Measurements from ENCODE around the gene FBN2. TPM values are rescaled to one million over a fixed set of nuclear protein-coding genes. Genes with fewer than 3 reads are reported as not detected.
A peak's percentile ranks its signal among the peaks of the same experiment; 100 is the strongest.

Gene FBN2
- total RNA-seq, 1 experiment from 2014 or later: 193 TPM

DNA sequence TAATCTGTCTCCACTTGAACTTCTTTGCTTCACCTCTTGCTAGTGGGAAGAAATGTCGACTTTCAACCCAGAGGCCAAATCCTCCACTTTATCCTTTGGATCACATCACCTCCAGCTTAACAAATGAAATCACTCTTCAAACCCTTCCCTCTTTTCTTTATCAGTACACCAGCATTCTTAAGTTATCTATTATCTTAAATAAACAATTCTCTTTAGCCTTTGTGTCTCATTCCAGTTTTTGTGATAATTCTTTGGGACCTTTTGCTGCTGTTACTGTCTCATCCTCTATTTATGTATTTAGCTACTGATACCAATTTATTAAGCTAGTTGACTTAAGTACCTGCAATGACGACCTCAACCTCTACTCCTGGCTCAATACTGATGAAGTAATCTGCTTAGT lies 28.1 kb upstream of the FBN2 start:
- no TSS peak for BruUV-seq (replicated peaks)
- Mint-ChIP-seq H3K9me3 (ENCODE audit: unreplicated experiment) (peaks cover 7% of the 10 kb centered on the region), H3K27ac (ENCODE audit: low read depth, unreplicated experiment) (no peak overlapping the region), H3K4me3 (ENCODE audit: unreplicated experiment) (no peak overlapping the region), H3K36me3 (ENCODE audit: insufficient read depth, unreplicated experiment) (no peaks in the 10 kb centered on the region), H3K4me1 (ENCODE audit: insufficient read depth, unreplicated experiment) (peaks cover 5% of the 10 kb centered on the region), H3K27me3 (ENCODE audit: insufficient read depth, unreplicated experiment) (no peaks in the 10 kb centered on the region)
- no peak for DNase-seq (ENCODE audit: unreplicated experiment)
- CTCF ChIA-PET: interaction anchor here (0.6 to 0.7 kb wide), 2 partner anchors 50 to 115 kb away, joined by 3 to 6 read pairs; no protein-coding TSS in a partner anchor
- POLR2A ChIA-PET: no interaction called here
- intact Hi-C loops (cut with micrococcal nuclease): no loop called here
- TF ChIP-seq, protein P1, sequence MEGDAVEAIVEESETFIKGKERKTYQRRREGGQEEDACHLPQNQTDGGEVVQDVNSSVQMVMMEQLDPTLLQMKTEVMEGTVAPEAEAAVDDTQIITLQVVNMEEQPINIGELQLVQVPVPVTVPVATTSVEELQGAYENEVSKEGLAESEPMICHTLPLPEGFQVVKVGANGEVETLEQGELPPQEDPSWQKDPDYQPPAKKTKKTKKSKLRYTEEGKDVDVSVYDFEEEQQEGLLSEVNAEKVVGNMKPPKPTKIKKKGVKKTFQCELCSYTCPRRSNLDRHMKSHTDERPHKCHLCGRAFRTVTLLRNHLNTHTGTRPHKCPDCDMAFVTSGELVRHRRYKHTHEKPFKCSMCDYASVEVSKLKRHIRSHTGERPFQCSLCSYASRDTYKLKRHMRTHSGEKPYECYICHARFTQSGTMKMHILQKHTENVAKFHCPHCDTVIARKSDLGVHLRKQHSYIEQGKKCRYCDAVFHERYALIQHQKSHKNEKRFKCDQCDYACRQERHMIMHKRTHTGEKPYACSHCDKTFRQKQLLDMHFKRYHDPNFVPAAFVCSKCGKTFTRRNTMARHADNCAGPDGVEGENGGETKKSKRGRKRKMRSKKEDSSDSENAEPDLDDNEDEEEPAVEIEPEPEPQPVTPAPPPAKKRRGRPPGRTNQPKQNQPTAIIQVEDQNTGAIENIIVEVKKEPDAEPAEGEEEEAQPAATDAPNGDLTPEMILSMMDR (IDR thresholded peaks at IDR 0.05; ENCODE audit: unreplicated experiment): no peak

DNA sequence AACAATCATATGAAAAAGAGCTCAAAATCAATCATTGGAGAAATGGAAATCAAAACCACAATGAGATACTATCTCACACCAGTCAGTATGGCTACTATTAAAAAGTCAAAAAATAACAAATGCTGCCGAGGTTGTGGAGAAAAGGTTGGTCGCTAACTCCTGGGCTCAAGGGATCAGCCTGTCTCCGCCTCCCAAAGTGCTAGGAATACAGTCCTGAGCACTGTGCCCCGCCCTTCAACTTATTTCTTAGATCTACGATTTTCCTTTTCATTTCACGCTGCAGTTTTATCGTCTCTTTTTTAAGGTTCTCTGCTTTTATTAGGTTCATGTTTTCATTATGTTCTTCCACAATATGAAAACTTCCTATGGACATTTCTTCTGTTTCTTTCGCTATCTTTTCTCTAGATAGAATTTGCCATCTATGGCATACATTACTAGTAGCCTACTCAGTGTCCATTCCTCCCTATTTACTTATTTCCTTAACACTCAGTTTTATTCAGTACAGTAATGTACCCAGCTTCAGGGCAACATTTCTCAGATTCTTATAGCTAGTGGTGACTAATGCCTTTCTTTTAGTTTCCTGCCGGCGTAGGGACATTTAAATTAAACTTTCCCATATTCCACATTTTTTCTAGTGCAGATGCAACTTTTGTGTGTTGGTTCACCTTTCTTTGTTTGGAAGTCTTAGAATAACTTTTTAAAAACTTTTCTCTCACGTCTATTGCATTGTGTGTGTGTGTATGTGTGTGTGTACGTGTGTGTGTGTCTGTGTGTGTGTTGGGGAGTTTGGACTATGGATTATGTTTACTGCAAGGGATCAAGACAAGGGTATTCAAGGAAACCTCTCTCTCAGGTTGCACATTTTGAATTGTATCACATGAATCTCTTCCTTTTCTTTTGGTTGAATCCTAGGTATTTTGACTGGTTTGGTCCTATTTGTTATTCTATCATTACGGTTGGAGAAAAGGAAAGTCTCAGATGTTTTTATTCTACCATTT lies 21.6 kb upstream of the FBN2 start:
- H3K27ac Mint-ChIP-seq (ENCODE audit: low read depth, unreplicated experiment): peak overlapping the region; percentile 7
- no TSS peak for BruUV-seq (replicated peaks)
- no peaks in the 10 kb centered on the region for H3K9me3 Mint-ChIP-seq (ENCODE audit: unreplicated experiment)
- CTCF ChIA-PET: interaction anchor here (0.7 kb wide), 1 partner anchor 115 kb away, joined by 4 read pairs; no protein-coding TSS in a partner anchor
- TF ChIP-seq, protein P1 (IDR thresholded peaks at IDR 0.05; ENCODE audit: unreplicated experiment): no peak
- DNase-seq (ENCODE audit: unreplicated experiment): peak; percentile 40
- no peaks in the 10 kb centered on the region for H3K36me3 Mint-ChIP-seq (ENCODE audit: insufficient read depth, unreplicated experiment)
- POLR2A ChIA-PET: interaction anchor here (0.6 to 1.0 kb wide), 2 partner anchors 52 to 55 kb away, joined by 3 read pairs; no protein-coding TSS in a partner anchor
- intact Hi-C loops (cut with micrococcal nuclease): no loop called here
- no peak overlapping the region for H3K4me3 Mint-ChIP-seq (ENCODE audit: unreplicated experiment)
- peaks cover 12% of the 10 kb centered on the region for H3K4me1 Mint-ChIP-seq (ENCODE audit: insufficient read depth, unreplicated experiment)
- H3K27me3 Mint-ChIP-seq (ENCODE audit: insufficient read depth, unreplicated experiment): no peaks in the 10 kb centered on the region

DNA sequence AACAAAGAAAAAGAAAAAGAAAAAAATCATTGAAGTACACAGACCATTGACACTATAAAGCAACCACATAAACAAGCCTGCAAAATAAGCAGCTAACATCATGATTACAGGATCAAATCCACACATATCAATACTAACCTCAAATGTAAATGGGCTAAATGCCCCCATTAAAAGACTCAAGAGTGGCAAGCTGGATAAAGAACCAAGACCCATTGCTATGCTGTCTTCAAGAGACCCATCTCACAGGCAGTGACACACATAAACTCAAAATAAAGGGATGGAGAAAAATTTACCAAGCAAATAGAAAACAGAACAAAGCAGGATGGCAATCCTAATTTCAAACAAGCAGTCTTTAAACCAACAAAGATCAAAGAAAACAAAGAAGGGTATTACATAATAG lies 15.7 kb upstream of the FBN2 start:
- H3K27ac Mint-ChIP-seq (ENCODE audit: low read depth, unreplicated experiment): no peak overlapping the region
- no peak overlapping the region for H3K4me3 Mint-ChIP-seq (ENCODE audit: unreplicated experiment)

DNA sequence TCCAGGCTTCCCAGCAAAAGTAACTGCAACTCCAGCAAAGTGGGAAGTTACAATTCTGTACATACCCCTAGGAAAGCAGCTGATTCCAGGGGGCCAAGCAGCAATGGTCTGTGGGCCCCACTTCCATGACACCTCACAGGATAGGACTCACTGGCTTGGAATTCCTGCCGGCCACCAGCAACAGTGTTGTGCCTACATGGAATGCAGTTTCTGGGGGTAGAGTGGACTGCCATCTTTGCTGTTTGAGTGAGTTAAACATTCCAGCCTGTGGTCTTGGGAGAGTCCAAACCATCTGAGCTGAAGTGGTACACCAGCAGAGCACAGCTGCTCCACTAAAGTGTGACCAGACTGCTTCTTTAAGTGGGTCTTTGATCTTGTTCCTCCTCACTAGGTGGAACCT lies 13.4 kb upstream of the FBN2 start:
- H3K9me3 Mint-ChIP-seq (ENCODE audit: unreplicated experiment): peaks cover 11% of the 10 kb centered on the region
- ChIA-PET POLR2A (interaction anchor here (1.1 to 1.5 kb wide), 2 partner anchors 13 to 14 kb away, joined by 3 read pairs; no protein-coding TSS in a partner anchor), CTCF (no interaction called here)
- no peak for DNase-seq (ENCODE audit: unreplicated experiment)
- H3K4me1 Mint-ChIP-seq (ENCODE audit: insufficient read depth, unreplicated experiment): no peaks in the 10 kb centered on the region
- H3K36me3 Mint-ChIP-seq (ENCODE audit: insufficient read depth, unreplicated experiment): no peaks in the 10 kb centered on the region
- BruUV-seq (replicated peaks): no TSS peak
- no peak overlapping the region for H3K27ac Mint-ChIP-seq (ENCODE audit: low read depth, unreplicated experiment)
- TF ChIP-seq, protein P1 (IDR thresholded peaks at IDR 0.05; ENCODE audit: unreplicated experiment): no peak
- H3K27me3 Mint-ChIP-seq (ENCODE audit: insufficient read depth, unreplicated experiment): no peaks in the 10 kb centered on the region
- H3K4me3 Mint-ChIP-seq (ENCODE audit: unreplicated experiment): no peak overlapping the region
- intact Hi-C loops (cut with micrococcal nuclease): no loop called here

More for the DNA sequence above, 15.7 kb upstream of the FBN2 start:
- Mint-ChIP-seq H3K27me3 (ENCODE audit: insufficient read depth, unreplicated experiment) (no peaks in the 10 kb centered on the region), H3K9me3 (ENCODE audit: unreplicated experiment) (peaks cover 11% of the 10 kb centered on the region), H3K4me1 (ENCODE audit: insufficient read depth, unreplicated experiment) (no peaks in the 10 kb centered on the region), H3K36me3 (ENCODE audit: insufficient read depth, unreplicated experiment) (no peaks in the 10 kb centered on the region)
- ChIA-PET POLR2A (interaction anchor here (0.8 kb wide), 1 partner anchor 991 kb away, joined by 3 read pairs; no protein-coding TSS in a partner anchor), CTCF (no interaction called here)
- TF ChIP-seq, protein P1 (IDR thresholded peaks at IDR 0.05; ENCODE audit: unreplicated experiment): no peak
- no peak for DNase-seq (ENCODE audit: unreplicated experiment)
- BruUV-seq (replicated peaks): no TSS peak
- intact Hi-C loops (cut with micrococcal nuclease): no loop called here
